ENCODE measurements around the gene KCNH2.

KCNH2 gene

DNA sequence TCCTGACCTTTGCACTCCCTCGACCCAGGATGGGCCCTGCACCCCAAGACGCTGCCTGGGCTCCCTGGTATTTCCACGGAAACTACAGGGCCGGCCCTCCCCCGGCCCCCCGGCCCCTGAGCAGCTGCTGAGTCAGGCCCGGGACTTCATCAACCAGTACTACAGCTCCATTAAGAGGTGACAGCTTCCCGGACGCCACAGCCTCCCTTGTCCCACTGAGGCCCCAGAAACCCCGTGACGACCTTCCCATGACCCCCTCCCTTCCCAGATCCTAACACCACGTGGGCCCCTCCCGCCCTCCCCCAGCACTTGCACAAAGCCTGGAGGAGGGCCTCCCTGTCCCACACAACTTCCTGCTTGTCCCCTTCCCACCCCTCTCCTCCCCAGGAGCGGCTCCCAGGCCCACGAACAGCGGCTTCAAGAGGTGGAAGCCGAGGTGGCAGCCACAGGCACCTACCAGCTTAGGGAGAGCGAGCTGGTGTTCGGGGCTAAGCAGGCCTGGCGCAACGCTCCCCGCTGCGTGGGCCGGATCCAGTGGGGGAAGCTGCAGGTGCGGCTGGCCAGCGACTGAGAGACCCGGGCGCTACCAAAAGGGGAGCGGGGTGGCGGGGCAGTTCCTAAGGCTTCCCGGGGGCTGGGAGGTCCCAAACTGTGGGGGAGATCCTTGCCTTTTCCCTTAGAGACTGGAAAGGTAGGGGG is 18.4 kb upstream of the KCNH2 start:
- no peaks in the 10 kb centered on the region for H3K36me3 ChIP-seq (ENCODE audit: control insufficient read depth, insufficient read depth, low read length)
- DNase-seq (ENCODE audit: extremely low read depth, insufficient read length): no peak
- H3K4me3 ChIP-seq (replicated peaks; ENCODE audit: low read depth, low read length): no peak overlapping the region
- no peaks in the 10 kb centered on the region; the same call in 1 of the 2 replicates for H3K27me3 ChIP-seq (replicated peaks; ENCODE audit: control insufficient read depth, insufficient read depth, low read length)
- no peak for TF ChIP-seq CTCF (IDR thresholded peaks at IDR 0.05; ENCODE audit: insufficient read depth, low read length, poor library complexity, severe bottlenecking)

DNA sequence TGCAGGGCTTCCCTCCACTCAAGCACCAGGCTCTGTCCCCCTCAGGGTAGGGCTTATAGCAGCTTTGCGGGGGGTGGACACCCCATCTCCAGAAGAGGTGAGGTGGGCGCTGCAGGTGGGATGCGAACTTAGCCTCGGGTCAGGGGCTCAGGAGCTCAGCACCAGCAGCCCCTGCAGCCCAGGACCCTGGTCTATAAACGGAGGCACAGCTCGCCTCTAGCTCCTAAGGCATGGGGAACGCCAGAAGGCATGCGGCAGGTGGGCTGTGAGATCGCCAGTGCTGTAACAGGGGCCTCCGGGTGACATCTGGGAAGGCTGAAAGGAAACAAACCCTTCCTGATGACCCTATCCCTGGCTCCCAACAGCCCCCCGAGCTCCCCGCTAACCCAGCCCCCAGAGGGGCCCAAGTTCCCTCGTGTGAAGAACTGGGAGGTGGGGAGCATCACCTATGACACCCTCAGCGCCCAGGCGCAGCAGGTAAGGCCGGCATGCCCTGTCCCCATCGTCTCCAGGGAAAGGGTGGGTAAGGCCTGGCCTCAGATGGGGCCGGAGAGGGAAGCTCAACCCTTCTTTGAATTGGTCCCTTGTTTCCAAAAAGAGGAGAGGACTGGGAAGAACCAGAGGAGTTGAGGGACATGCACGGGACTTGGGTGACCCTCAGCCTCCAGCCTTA is 16.9 kb upstream of the KCNH2 start:
- H3K4me3 ChIP-seq (replicated peaks; ENCODE audit: low read depth, low read length): no peak overlapping the region
- H3K27me3 ChIP-seq (replicated peaks; ENCODE audit: control insufficient read depth, insufficient read depth, low read length): no peaks in the 10 kb centered on the region; the same call in 1 of the 2 replicates
- DNase-seq (ENCODE audit: extremely low read depth, insufficient read length): no peak
- no peaks in the 10 kb centered on the region for H3K36me3 ChIP-seq (ENCODE audit: control insufficient read depth, insufficient read depth, low read length)
- TF ChIP-seq CTCF (IDR thresholded peaks at IDR 0.05; ENCODE audit: insufficient read depth, low read length, poor library complexity, severe bottlenecking): no peak

- no peak for DNase-seq (ENCODE audit: extremely low read depth, insufficient read length)
These were observed 16.2 kb upstream of the KCNH2 start for GRCh38 chr7:150994141-150994837.

DNA sequence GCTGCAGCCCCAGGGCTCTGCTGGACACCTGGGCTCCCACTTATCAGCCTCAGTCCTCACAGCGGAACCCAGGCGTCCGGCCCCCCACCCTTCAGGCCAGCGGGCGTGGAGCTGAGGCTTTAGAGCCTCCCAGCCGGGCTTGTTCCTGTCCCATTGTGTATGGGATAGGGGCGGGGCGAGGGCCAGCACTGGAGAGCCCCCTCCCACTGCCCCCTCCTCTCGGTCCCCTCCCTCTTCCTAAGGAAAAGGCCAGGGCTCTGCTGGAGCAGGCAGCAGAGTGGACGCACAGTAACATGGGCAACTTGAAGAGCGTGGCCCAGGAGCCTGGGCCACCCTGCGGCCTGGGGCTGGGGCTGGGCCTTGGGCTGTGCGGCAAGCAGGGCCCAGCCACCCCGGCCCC is 15.4 kb upstream of the KCNH2 start:
- DNase-seq (ENCODE audit: extremely low read depth, insufficient read length): no peak
- TF ChIP-seq CTCF (IDR thresholded peaks at IDR 0.05; ENCODE audit: insufficient read depth, low read length, poor library complexity, severe bottlenecking): no peak
- no peaks in the 10 kb centered on the region for H3K36me3 ChIP-seq (ENCODE audit: control insufficient read depth, insufficient read depth, low read length)
- H3K4me3 ChIP-seq (replicated peaks; ENCODE audit: low read depth, low read length): no peak overlapping the region
- no peaks in the 10 kb centered on the region; the same call in 1 of the 2 replicates for H3K27me3 ChIP-seq (replicated peaks; ENCODE audit: control insufficient read depth, insufficient read depth, low read length)

More at GRCh38 chr7:150994141-150994837, 16.2 kb upstream of the KCNH2 start:
- no peak overlapping the region for H3K4me3 ChIP-seq (replicated peaks; ENCODE audit: low read depth, low read length)
- no peaks in the 10 kb centered on the region for H3K36me3 ChIP-seq (ENCODE audit: control insufficient read depth, insufficient read depth, low read length)
- no peak for TF ChIP-seq CTCF (IDR thresholded peaks at IDR 0.05; ENCODE audit: insufficient read depth, low read length, poor library complexity, severe bottlenecking)
- H3K27me3 ChIP-seq (replicated peaks; ENCODE audit: control insufficient read depth, insufficient read depth, low read length): no peaks in the 10 kb centered on the region; the same call in 1 of the 2 replicates

GRCh38 chr7:150992833-150993302 is 14.7 kb upstream of the KCNH2 start:
- Histone ChIP-seq H3K36me3 (ENCODE audit: control insufficient read depth, insufficient read depth, low read length) (no peaks in the 10 kb centered on the region), H3K27me3 (replicated peaks; ENCODE audit: control insufficient read depth, insufficient read depth, low read length) (no peaks in the 10 kb centered on the region; the same call in none of the 2 replicates), H3K4me3 (replicated peaks; ENCODE audit: low read depth, low read length) (no peak overlapping the region)
- no peak for DNase-seq (ENCODE audit: extremely low read depth, insufficient read length)
- no peak for TF ChIP-seq CTCF (IDR thresholded peaks at IDR 0.05; ENCODE audit: insufficient read depth, low read length, poor library complexity, severe bottlenecking)
